HEK293T (cell line): ENCODE data around the gene PSMD9.
"Not testable (repeated sequence)": the region's sequence is repeated elsewhere in the genome, so short reads cannot be mapped to it uniquely, and the experiment has no call there.

ENCODE experiments used
- ARNT ChIP-seq: fragments of 450-650 bp; IDR thresholded peaks from 2 replicates; pipeline ENCODE4 v1.6.1; 2017; ENCODE audit warnings: mild to moderate bottlenecking
- FOXM1 ChIP-seq: fragments of 450-650 bp; IDR thresholded peaks from 2 replicates; pipeline ENCODE4 v1.6.1; 2017; ENCODE audit warnings: mild to moderate bottlenecking, borderline replicate concordance
- HDGF ChIP-seq: fragments of 450-650 bp; IDR thresholded peaks from 2 replicates; pipeline ENCODE4 v1.6.1; 2017; ENCODE audit warnings: antibody characterized with exemption, borderline replicate concordance
- PKNOX1 ChIP-seq: fragments of 450-650 bp; IDR thresholded peaks from 2 replicates; pipeline ENCODE4 v1.6.1; 2016
- TARDBP ChIP-seq: fragments of 450-650 bp; IDR thresholded peaks from 2 replicates; pipeline ENCODE4 v1.6.1; 2016
- ZNF384 ChIP-seq: fragments of 450-650 bp; IDR thresholded peaks from 2 replicates; pipeline ENCODE4 v1.6.1; 2016

- not testable (repeated sequence) for TF ChIP-seq ARNT, ZNF384, PKNOX1, HDGF, FOXM1, TARDBP
Measured at GRCh38 chr12:121860699-121861098, 27.9 kb upstream of the PSMD9 start.
